Measurements from ENCODE around the gene TLR4. TPM values are rescaled to one million over a fixed set of nuclear protein-coding genes. Genes with fewer than 3 reads are reported as not detected.

Gene TLR4
- 0.66 to 1.7 TPM (median 0.78 TPM) in 3 replicates for total RNA-seq

DNA sequence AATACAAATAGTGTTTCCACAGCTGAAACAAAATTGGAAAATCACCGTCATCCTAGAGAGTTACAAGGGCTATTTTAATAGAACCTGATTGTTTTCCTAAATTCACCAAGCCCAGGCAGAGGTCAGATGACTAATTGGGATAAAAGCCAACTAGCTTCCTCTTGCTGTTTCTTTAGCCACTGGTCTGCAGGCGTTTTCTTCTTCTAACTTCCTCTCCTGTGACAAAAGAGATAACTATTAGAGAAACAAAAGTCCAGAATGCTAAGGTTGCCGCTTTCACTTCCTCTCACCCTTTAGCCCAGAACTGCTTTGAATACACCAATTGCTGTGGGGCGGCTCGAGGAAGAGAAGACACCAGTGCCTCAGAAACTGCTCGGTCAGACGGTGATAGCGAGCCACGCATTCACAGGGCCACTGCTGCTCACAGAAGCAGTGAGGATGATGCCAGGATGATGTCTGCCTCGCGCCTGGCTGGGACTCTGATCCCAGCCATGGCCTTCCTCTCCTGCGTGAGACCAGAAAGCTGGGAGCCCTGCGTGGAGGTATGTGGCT lies at the start of gene TLR4:
TSS of gene TLR4 (plus strand) at position 380 of the 552 bp plus-strand sequence. CDS start at position 450, 70 bp downstream.
- TF ChIP-seq, protein P1, sequence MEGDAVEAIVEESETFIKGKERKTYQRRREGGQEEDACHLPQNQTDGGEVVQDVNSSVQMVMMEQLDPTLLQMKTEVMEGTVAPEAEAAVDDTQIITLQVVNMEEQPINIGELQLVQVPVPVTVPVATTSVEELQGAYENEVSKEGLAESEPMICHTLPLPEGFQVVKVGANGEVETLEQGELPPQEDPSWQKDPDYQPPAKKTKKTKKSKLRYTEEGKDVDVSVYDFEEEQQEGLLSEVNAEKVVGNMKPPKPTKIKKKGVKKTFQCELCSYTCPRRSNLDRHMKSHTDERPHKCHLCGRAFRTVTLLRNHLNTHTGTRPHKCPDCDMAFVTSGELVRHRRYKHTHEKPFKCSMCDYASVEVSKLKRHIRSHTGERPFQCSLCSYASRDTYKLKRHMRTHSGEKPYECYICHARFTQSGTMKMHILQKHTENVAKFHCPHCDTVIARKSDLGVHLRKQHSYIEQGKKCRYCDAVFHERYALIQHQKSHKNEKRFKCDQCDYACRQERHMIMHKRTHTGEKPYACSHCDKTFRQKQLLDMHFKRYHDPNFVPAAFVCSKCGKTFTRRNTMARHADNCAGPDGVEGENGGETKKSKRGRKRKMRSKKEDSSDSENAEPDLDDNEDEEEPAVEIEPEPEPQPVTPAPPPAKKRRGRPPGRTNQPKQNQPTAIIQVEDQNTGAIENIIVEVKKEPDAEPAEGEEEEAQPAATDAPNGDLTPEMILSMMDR (IDR thresholded peaks at IDR 0.05; ENCODE audit: unreplicated experiment) = no peak
- peak within 1 kb of the TSS; percentile 11 for H3K4me3 Mint-ChIP-seq
- no peaks in the 10 kb centered on the region for H3K36me3 Mint-ChIP-seq
- H3K4me1 Mint-ChIP-seq = no peaks in the 10 kb centered on the region
- peak within 1 kb of the TSS; percentile 31 for H3K27ac Mint-ChIP-seq
- no peak for DNase-seq (ENCODE audit: low spot score in 2 of 2, unreplicated experiment in 2 of 2)
- no peaks in the 10 kb centered on the region for H3K9me3 Mint-ChIP-seq
- H3K27me3 Mint-ChIP-seq (ENCODE audit: low read depth) = peaks cover 2% of the 10 kb centered on the region

DNA sequence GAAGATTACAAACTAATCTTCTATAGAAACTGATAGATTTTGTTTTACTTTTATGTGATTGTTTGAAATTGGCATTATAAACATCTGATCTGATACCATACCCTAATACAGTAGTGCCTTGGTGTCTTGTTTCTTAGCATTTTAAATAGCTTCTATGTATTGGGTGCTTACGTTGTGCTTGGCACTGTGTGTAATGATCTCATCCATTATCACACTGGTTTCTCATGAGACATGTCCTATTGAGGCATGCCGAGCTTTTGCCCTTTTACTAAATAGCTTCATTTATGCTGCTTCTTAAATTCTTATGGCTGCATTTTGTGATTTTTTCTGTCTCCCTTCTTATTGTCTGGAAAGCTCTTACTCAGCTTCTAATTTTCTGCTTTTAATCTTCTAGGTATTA lies 48.2 kb upstream of the TLR4 start:
- no peaks in the 10 kb centered on the region for H3K4me1 Mint-ChIP-seq
- peaks cover 4% of the 10 kb centered on the region for H3K9me3 Mint-ChIP-seq
- TF ChIP-seq, protein P1 (IDR thresholded peaks at IDR 0.05; ENCODE audit: unreplicated experiment) = no peak

DNA sequence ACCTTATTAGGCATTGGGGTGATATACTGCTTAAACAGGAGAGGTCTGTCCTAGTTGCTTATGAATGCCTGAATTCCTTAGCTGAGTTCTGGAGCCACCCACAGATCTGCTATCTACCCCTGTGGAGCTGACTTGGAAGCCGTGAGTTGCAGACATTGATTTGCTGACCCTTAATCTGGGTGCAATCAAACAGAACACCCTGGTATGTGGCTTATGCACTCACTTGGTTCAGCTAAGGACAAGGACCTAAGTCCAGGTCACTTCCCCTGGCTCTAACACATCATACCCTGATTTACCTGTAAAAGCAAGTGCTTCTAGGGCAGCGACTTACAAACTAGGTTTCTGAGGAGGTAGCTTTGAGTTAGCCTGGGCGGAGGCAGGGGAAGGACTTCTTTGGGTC lies 41.6 kb upstream of the TLR4 start:
- Mint-ChIP-seq H3K4me1 (no peaks in the 10 kb centered on the region), H3K27me3 (ENCODE audit: low read depth) (peaks cover 9% of the 10 kb centered on the region), H3K9me3 (peaks cover 4% of the 10 kb centered on the region), H3K4me3 (no peak overlapping the region), H3K36me3 (no peaks in the 10 kb centered on the region), H3K27ac (no peak overlapping the region)
- TF ChIP-seq, protein P1 (IDR thresholded peaks at IDR 0.05; ENCODE audit: unreplicated experiment) = no peak
- no peak for DNase-seq (ENCODE audit: low spot score in 2 of 2, unreplicated experiment in 2 of 2)

More for the DNA sequence above, 48.2 kb upstream of the TLR4 start:
- H3K27ac Mint-ChIP-seq = no peak overlapping the region
- DNase-seq (ENCODE audit: low spot score in 2 of 2, unreplicated experiment in 2 of 2) = no peak
- no peaks in the 10 kb centered on the region for H3K36me3 Mint-ChIP-seq
- H3K4me3 Mint-ChIP-seq = no peak overlapping the region
- H3K27me3 Mint-ChIP-seq (ENCODE audit: low read depth) = peaks cover 37% of the 10 kb centered on the region

DNA sequence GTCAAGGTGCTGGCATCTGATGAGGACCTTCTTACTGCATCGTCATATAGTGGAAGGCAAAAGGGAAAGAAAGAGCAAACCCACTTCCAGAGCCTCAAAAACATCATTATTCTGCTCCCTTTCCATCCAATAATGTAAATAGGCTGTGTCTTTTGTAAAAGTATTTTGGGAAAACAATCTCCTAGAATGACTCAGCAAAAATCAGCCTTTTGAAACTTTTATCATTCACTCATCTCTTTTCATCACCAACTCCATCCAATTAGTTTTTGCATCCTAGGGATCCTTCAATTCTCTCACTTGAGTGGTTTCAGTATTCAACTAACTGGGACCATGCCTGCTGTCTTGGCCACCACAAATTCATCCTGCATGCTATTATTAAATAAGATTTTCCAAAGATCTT lies 39.8 kb upstream of the TLR4 start:
- TF ChIP-seq, protein P1 (IDR thresholded peaks at IDR 0.05; ENCODE audit: unreplicated experiment) = no peak
- Mint-ChIP-seq H3K27me3 (ENCODE audit: low read depth) (peaks cover 15% of the 10 kb centered on the region), H3K36me3 (no peaks in the 10 kb centered on the region), H3K27ac (no peak overlapping the region), H3K4me1 (no peaks in the 10 kb centered on the region), H3K4me3 (no peak overlapping the region), H3K9me3 (peaks cover 1% of the 10 kb centered on the region)
- no peak for DNase-seq (ENCODE audit: low spot score in 2 of 2, unreplicated experiment in 2 of 2)

DNA sequence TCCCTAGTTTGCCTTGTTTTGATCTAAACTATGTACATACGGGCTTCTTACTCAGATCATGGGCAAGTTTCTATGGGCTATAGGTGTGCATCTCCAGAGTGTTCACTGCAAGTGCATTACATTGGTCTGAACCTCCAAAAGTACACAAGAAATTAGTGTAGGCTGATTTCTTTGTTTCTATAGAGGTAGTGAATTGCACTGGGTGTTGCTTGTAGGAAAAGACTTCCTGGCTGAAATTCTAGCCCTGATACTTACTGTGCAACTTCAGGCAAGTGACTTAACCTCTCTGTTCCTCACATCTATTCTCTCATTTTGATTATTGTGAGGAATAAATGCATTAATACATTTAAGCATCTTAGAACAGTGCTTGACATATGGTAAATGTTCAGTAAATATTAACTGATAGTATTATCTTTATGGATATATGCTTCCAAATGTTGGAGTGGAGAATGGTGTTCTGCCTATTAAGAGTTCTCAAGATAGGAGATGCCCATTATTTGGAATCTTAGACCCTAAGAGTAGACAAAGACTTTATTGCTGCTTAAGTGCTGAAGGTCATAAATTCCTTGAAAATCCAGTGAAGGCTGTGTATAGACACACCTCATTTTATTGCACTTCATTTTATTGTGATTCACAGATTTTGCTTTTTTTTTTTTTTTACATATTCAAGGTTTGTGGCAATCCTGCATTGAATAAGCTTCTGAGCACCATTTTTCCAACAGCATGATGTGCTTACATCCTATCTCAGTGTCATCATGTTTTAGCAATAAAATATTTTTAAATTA lies 38.4 kb upstream of the TLR4 start:
- no peak for DNase-seq (ENCODE audit: low spot score in 2 of 2, unreplicated experiment in 2 of 2)
- H3K27me3 Mint-ChIP-seq (ENCODE audit: low read depth) = peaks cover 13% of the 10 kb centered on the region

More for the DNA sequence above, 38.4 kb upstream of the TLR4 start:
- Mint-ChIP-seq H3K4me3 (no peak overlapping the region), H3K27ac (no peak overlapping the region), H3K9me3 (no peaks in the 10 kb centered on the region), H3K36me3 (no peaks in the 10 kb centered on the region), H3K4me1 (no peaks in the 10 kb centered on the region)
- TF ChIP-seq, protein P1 (IDR thresholded peaks at IDR 0.05; ENCODE audit: unreplicated experiment) = no peak
